K562 (cell line): Measurements from ENCODE around the gene SLC25A45. TPM values are rescaled to one million over a fixed set of nuclear protein-coding genes. Genes with fewer than 3 reads are reported as not detected.

Source experiments
- BACH1 ChIP-seq: fragments of 200-800 bp; sonication (Bioruptor generic); IDR thresholded peaks from 2 replicates; pipeline ENCODE4 v1.6.1; 2016; ENCODE audit warnings: missing genetic modification characterization, missing compliant biosample characterization
- BCOR ChIP-seq: fragments of 450-650 bp; IDR thresholded peaks from 2 replicates; pipeline ENCODE4 v1.6.1; 2016
- BMI1 ChIP-seq: fragments of 150-350 bp; IDR thresholded peaks from 2 replicates; pipeline ENCODE4 v1.6.1; 2014; ENCODE audit warnings: low read length
- BRCA1 ChIP-seq, 2 experiments: fragments of 450-650 bp in 1 of 2; sonication (generic) in 1 of 2; formaldehyde crosslinking in 1 of 2; IDR thresholded peaks; 2 replicates each; pipeline versions ENCODE4 v1.5.0 to v1.6.1; 2017 to 2020; ENCODE audit warnings: mild to moderate bottlenecking in 1 of 2, missing genetic modification reagents in 1 of 2
- CBFA2T3 ChIP-seq: fragments of 450-650 bp; IDR thresholded peaks from 2 replicates; pipeline ENCODE4 v1.6.1; 2017
- CBX5 ChIP-seq: IDR thresholded peaks from 2 replicates; pipeline ENCODE4 v1.6.1; 2014; ENCODE audit warnings: low read depth, borderline replicate concordance
- CREM ChIP-seq: IDR thresholded peaks from 2 replicates; pipeline ENCODE4 v1.6.1; 2014; ENCODE audit warnings: antibody characterized with exemption, low read depth
- FOXJ2 ChIP-seq: fragments of 200-800 bp; sonication (Bioruptor generic); IDR thresholded peaks from 2 replicates; pipeline ENCODE4 v1.6.1; 2016; ENCODE audit warnings: missing genetic modification characterization, missing compliant biosample characterization
- FOXP4 ChIP-seq: sonication (generic); formaldehyde crosslinking; IDR thresholded peaks from 2 replicates; pipeline ENCODE4 v1.8.0; 2022; ENCODE audit warnings: mild to moderate bottlenecking, missing genetic modification reagents, borderline replicate concordance
- GATA2 ChIP-seq: sonication (generic); formaldehyde crosslinking; IDR thresholded peaks from 2 replicates; pipeline ENCODE4 v1.4.0; 2020; ENCODE audit warnings: mild to moderate bottlenecking, missing genetic modification reagents
- HDAC2 ChIP-seq: fragments of 450-650 bp; IDR thresholded peaks from 2 replicates; pipeline ENCODE4 v1.6.1; 2016; ENCODE audit warnings: mild to moderate bottlenecking
- IRF9 ChIP-seq: fragments of 450-650 bp; IDR thresholded peaks from 2 replicates; pipeline ENCODE4 v1.6.1; 2016; ENCODE audit warnings: missing biosample characterization, missing genetic modification characterization
- MECOM ChIP-seq: fragments of 250-450 bp; sonication (Bioruptor Pico); IDR thresholded peaks from 2 replicates; pipeline ENCODE4 v1.8.0; 2022; ENCODE audit warnings: inconsistent platforms
- MEIS2 ChIP-seq: fragments of 450-650 bp; IDR thresholded peaks from 2 replicates; pipeline ENCODE4 v1.6.1; 2014; ENCODE audit warnings: mild to moderate bottlenecking; ENCODE audit not compliant: partially characterized antibody
- NEUROD1 ChIP-seq: fragments of 150-350 bp; IDR thresholded peaks from 2 replicates; pipeline ENCODE4 v1.6.1; 2014; ENCODE audit warnings: borderline replicate concordance, low read length, low read depth; ENCODE audit not compliant: partially characterized antibody
- NR2F6 ChIP-seq: fragments of 450-650 bp; formaldehyde crosslinking; IDR thresholded peaks from 2 replicates; pipeline ENCODE4 v1.4.0; 2020; ENCODE audit warnings: mild to moderate bottlenecking
- PRPF4 ChIP-seq: fragments of 200-400 bp; formaldehyde crosslinking; IDR thresholded peaks from one replicate; pipeline ENCODE4 v1.6.1; 2017; ENCODE audit warnings: low read length, low read depth, mild to moderate bottlenecking; ENCODE audit not compliant: insufficient read depth, poor library complexity, severe bottlenecking
- SUPT5H ChIP-seq: fragments of 450-650 bp; IDR thresholded peaks from 2 replicates; pipeline ENCODE4 v1.6.1; 2016
- TCF15 ChIP-seq: fragments of 250-450 bp; sonication (Bioruptor Pico); IDR thresholded peaks from 2 replicates; pipeline ENCODE4 v1.8.0; 2022; ENCODE audit warnings: moderate library complexity, mild to moderate bottlenecking, inconsistent platforms
- XRCC5 ChIP-seq: fragments of 200-400 bp; formaldehyde crosslinking; IDR thresholded peaks from 2 replicates; pipeline ENCODE4 v1.6.1; 2017; ENCODE audit warnings: low read depth, mild to moderate bottlenecking, low read length
- ZNF146 ChIP-seq: IDR thresholded peaks from one replicate; pipeline ENCODE4 v1.6.1; 2018; ENCODE audit warnings: missing compliant biosample characterization; ENCODE audit not compliant: unreplicated experiment
- ZNF23 ChIP-seq: fragments of 250-450 bp; sonication (Bioruptor Pico); IDR thresholded peaks from 2 replicates; pipeline ENCODE4 v1.4.0; 2020; ENCODE audit warnings: mild to moderate bottlenecking
- ZNF589 ChIP-seq: fragments of 200-800 bp; sonication (Bioruptor generic); IDR thresholded peaks from 2 replicates; pipeline ENCODE4 v1.6.1; 2016; ENCODE audit warnings: low read depth, missing genetic modification characterization, missing compliant biosample characterization
- polyA plus RNA-seq, 8 experiments: library from polyadenylated mRNA; depleted of rRNA in 4 of 8; stranded (reverse) in 5 of 8; unstranded in 3 of 8; fragments of >200 nt; fragmentation: Nextera tagmentation in 2 of 8; fragmentation: Illumina TruSeq in 1 of 8; extraction: Ambion mirVana in 2 of 8; extraction: Trizol in 1 of 8; gene quantifications; 2 replicates each; pipeline versions ENCODE4 v1.2.1 to v1.2.3, GENCODE V29; 2011 to 2014; ENCODE audit warnings: inconsistent platforms in 1 of 8, missing spikeins in 1 of 8
- total RNA-seq, 7 experiments: library from RNA; depleted of rRNA in 6 of 7; stranded (reverse); fragments of >200 nt in 6 of 7; fragmentation: Illumina TruSeq in 2 of 7; extraction: Trizol in 2 of 7; gene quantifications; 2 replicates each; pipeline versions ENCODE4 v1.2.1 to v1.2.3, GENCODE V29; 2011 to 2021; ENCODE audit warnings: low replicate concordance in 1 of 7
- TF ChIP-seq, protein P1 (sequence below): IDR thresholded peaks from 2 replicates; pipeline ENCODE4 v1.6.1; 2016; ENCODE audit warnings: missing genetic modification characterization, missing compliant biosample characterization
- TF ChIP-seq, protein P2 (sequence below): IDR thresholded peaks from 3 replicates; pipeline ENCODE4 v1.6.1; 2011; ENCODE audit warnings: borderline replicate concordance, mild to moderate bottlenecking; ENCODE audit not compliant: insufficient read length, insufficient read depth

The SLC25A45 gene
- total and polyA plus RNA-seq, 9 of the 15 experiments (the other 6 are each of a cell fraction or from before 2014, with no cell fraction given): 0.15 to 2.3 (median 0.68) TPM

GRCh38 chr11:65355776-65356393, 26.6 kb downstream of the SLC25A45 start (continued):
- no peak for TF ChIP-seq CREM
- TF ChIP-seq NEUROD1: no peak
- TF ChIP-seq ZNF589 (CRISPR knock-in tag): no peak
- TF ChIP-seq BACH1 (tag): no peak
- TF ChIP-seq BRCA1 (IDR thresholded peaks at IDR 0.05): no peak
- no peak for TF ChIP-seq BRCA1 (CRISPR knock-in tag; IDR thresholded peaks at IDR 0.05)
- TF ChIP-seq XRCC5: no peak
- TF ChIP-seq SUPT5H: no peak
- TF ChIP-seq CBX5: no peak
- no peak for TF ChIP-seq CBFA2T3
- TF ChIP-seq NR2F6: no peak
- TF ChIP-seq PRPF4: no peak
- TF ChIP-seq GATA2 (CRISPR knock-in tag): no peak
- TF ChIP-seq FOXP4 (CRISPR knock-in tag): no peak
- peak; percentile 51; the same call in 1 of the 2 replicates for TF ChIP-seq HDAC2
- TF ChIP-seq ZNF146 (CRISPR knock-in tag): no peak
- no peak for TF ChIP-seq BMI1
- TF ChIP-seq ZNF23 (CRISPR knock-in tag): no peak
- TF ChIP-seq, protein P1, sequence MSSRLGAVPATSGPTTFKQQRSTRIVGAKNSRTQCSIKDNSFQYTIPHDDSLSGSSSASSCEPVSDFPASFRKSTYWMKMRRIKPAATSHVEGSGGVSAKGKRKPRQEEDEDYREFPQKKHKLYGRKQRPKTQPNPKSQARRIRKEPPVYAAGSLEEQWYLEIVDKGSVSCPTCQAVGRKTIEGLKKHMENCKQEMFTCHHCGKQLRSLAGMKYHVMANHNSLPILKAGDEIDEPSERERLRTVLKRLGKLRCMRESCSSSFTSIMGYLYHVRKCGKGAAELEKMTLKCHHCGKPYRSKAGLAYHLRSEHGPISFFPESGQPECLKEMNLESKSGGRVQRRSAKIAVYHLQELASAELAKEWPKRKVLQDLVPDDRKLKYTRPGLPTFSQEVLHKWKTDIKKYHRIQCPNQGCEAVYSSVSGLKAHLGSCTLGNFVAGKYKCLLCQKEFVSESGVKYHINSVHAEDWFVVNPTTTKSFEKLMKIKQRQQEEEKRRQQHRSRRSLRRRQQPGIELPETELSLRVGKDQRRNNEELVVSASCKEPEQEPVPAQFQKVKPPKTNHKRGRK (tag): no peak
- TF ChIP-seq, protein P2, sequence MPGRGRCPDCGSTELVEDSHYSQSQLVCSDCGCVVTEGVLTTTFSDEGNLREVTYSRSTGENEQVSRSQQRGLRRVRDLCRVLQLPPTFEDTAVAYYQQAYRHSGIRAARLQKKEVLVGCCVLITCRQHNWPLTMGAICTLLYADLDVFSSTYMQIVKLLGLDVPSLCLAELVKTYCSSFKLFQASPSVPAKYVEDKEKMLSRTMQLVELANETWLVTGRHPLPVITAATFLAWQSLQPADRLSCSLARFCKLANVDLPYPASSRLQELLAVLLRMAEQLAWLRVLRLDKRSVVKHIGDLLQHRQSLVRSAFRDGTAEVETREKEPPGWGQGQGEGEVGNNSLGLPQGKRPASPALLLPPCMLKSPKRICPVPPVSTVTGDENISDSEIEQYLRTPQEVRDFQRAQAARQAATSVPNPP: no peak
- TF ChIP-seq FOXJ2 (tag): no peak
- TF ChIP-seq TCF15 (CRISPR knock-in tag): no peak
- no peak for TF ChIP-seq MECOM
- no peak for TF ChIP-seq IRF9 (tag)
- no peak for TF ChIP-seq BCOR
- no peak for TF ChIP-seq MEIS2
